ENCODE data around the gene ABHD12.

DNA sequence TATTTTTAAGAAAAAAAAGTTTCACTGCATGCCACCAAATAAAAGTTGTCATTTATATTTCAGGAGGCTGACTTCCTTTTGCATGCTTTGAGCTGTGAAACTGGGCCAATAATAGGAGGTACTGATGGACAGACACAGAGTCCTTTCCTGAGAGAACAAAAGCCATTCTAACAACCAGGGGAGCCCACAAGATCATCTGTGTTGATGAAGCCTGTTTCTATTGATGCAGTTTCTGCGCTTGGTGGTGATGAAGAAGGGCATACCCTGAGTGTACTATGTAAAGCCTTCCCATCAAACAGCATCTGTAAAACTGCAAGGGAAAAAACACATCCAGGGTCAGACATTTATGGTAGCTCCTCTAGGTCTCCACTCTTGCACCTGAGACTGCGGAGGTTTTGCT is 34.8 kb downstream of the ABHD12 start:
- no peak for TF ChIP-seq POLR2A (IDR thresholded peaks at IDR 0.05)
- TF ChIP-seq, protein P1, sequence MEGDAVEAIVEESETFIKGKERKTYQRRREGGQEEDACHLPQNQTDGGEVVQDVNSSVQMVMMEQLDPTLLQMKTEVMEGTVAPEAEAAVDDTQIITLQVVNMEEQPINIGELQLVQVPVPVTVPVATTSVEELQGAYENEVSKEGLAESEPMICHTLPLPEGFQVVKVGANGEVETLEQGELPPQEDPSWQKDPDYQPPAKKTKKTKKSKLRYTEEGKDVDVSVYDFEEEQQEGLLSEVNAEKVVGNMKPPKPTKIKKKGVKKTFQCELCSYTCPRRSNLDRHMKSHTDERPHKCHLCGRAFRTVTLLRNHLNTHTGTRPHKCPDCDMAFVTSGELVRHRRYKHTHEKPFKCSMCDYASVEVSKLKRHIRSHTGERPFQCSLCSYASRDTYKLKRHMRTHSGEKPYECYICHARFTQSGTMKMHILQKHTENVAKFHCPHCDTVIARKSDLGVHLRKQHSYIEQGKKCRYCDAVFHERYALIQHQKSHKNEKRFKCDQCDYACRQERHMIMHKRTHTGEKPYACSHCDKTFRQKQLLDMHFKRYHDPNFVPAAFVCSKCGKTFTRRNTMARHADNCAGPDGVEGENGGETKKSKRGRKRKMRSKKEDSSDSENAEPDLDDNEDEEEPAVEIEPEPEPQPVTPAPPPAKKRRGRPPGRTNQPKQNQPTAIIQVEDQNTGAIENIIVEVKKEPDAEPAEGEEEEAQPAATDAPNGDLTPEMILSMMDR (IDR thresholded peaks at IDR 0.05 in 4 of 5, conservative IDR thresholded peaks at IDR 0.05 in 1 of 5), result no peak
